ENCODE data around the gene PLCXD3. TPM values are rescaled to one million over a fixed set of nuclear protein-coding genes. Genes with fewer than 3 reads are reported as not detected.
A peak's percentile ranks its signal among the peaks of the same experiment; 100 is the strongest.
"Not testable (repeated sequence)": the region's sequence is repeated elsewhere in the genome, so short reads cannot be mapped to it uniquely, and the experiment has no call there.

Gene PLCXD3
- total RNA-seq, 1 experiment from 2014 or later = 0.04 TPM

DNA sequence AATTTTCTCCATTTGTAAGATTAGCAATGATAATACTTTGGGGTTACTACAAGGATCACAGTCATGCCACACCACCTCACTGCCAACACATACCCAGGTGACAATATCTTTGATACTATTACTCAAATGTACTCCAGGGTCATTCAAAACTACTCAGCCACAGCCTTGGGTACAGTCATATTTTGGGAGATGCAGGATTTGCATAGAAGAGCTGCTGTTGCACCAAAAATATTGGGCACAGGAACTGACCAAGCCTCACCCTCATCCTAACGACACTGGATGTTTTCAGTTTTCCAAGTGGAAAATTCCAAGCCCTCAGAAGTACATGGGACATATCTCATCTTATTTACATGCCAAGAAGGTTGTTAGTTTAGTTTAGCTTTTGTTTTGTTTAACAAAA is 176.2 kb downstream of the PLCXD3 start:
- H3K4me3 Mint-ChIP-seq = no peak overlapping the region
- no peaks in the 10 kb centered on the region for H3K36me3 Mint-ChIP-seq
- no peak for TF ChIP-seq GABPB1 (CRISPR knock-in tag; IDR thresholded peaks at IDR 0.05)
- TF ChIP-seq, protein P1, sequence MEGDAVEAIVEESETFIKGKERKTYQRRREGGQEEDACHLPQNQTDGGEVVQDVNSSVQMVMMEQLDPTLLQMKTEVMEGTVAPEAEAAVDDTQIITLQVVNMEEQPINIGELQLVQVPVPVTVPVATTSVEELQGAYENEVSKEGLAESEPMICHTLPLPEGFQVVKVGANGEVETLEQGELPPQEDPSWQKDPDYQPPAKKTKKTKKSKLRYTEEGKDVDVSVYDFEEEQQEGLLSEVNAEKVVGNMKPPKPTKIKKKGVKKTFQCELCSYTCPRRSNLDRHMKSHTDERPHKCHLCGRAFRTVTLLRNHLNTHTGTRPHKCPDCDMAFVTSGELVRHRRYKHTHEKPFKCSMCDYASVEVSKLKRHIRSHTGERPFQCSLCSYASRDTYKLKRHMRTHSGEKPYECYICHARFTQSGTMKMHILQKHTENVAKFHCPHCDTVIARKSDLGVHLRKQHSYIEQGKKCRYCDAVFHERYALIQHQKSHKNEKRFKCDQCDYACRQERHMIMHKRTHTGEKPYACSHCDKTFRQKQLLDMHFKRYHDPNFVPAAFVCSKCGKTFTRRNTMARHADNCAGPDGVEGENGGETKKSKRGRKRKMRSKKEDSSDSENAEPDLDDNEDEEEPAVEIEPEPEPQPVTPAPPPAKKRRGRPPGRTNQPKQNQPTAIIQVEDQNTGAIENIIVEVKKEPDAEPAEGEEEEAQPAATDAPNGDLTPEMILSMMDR (IDR thresholded peaks at IDR 0.05) = no peak
- TF ChIP-seq PRRX2 (CRISPR knock-in tag; IDR thresholded peaks at IDR 0.05) = no peak
- TF ChIP-seq, protein P2, sequence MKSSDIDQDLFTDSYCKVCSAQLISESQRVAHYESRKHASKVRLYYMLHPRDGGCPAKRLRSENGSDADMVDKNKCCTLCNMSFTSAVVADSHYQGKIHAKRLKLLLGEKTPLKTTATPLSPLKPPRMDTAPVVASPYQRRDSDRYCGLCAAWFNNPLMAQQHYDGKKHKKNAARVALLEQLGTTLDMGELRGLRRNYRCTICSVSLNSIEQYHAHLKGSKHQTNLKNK (CRISPR knock-in tag; IDR thresholded peaks at IDR 0.05) = no peak
- TF ChIP-seq, protein P3, sequence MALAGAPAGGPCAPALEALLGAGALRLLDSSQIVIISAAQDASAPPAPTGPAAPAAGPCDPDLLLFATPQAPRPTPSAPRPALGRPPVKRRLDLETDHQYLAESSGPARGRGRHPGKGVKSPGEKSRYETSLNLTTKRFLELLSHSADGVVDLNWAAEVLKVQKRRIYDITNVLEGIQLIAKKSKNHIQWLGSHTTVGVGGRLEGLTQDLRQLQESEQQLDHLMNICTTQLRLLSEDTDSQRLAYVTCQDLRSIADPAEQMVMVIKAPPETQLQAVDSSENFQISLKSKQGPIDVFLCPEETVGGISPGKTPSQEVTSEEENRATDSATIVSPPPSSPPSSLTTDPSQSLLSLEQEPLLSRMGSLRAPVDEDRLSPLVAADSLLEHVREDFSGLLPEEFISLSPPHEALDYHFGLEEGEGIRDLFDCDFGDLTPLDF (CRISPR knock-in tag; IDR thresholded peaks at IDR 0.05) = no peak
- TF ChIP-seq, protein P4, sequence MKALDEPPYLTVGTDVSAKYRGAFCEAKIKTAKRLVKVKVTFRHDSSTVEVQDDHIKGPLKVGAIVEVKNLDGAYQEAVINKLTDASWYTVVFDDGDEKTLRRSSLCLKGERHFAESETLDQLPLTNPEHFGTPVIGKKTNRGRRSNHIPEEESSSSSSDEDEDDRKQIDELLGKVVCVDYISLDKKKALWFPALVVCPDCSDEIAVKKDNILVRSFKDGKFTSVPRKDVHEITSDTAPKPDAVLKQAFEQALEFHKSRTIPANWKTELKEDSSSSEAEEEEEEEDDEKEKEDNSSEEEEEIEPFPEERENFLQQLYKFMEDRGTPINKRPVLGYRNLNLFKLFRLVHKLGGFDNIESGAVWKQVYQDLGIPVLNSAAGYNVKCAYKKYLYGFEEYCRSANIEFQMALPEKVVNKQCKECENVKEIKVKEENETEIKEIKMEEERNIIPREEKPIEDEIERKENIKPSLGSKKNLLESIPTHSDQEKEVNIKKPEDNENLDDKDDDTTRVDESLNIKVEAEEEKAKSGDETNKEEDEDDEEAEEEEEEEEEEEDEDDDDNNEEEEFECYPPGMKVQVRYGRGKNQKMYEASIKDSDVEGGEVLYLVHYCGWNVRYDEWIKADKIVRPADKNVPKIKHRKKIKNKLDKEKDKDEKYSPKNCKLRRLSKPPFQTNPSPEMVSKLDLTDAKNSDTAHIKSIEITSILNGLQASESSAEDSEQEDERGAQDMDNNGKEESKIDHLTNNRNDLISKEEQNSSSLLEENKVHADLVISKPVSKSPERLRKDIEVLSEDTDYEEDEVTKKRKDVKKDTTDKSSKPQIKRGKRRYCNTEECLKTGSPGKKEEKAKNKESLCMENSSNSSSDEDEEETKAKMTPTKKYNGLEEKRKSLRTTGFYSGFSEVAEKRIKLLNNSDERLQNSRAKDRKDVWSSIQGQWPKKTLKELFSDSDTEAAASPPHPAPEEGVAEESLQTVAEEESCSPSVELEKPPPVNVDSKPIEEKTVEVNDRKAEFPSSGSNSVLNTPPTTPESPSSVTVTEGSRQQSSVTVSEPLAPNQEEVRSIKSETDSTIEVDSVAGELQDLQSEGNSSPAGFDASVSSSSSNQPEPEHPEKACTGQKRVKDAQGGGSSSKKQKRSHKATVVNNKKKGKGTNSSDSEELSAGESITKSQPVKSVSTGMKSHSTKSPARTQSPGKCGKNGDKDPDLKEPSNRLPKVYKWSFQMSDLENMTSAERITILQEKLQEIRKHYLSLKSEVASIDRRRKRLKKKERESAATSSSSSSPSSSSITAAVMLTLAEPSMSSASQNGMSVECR (CRISPR knock-in tag; IDR thresholded peaks at IDR 0.05; ENCODE audit: borderline replicate concordance) = no peak
- no peak for TF ChIP-seq ZNF396 (CRISPR knock-in tag; IDR thresholded peaks at IDR 0.05; ENCODE audit: borderline replicate concordance)
- no peak for TF ChIP-seq MXD4 (CRISPR knock-in tag; IDR thresholded peaks at IDR 0.05; ENCODE audit: borderline replicate concordance)
- no peak for TF ChIP-seq ZBTB21 (CRISPR knock-in tag; IDR thresholded peaks at IDR 0.05; ENCODE audit: borderline replicate concordance)
- no peak for TF ChIP-seq TP53 (CRISPR knock-in tag; IDR thresholded peaks at IDR 0.05)
- TF ChIP-seq CREB1 (CRISPR knock-in tag; IDR thresholded peaks at IDR 0.05) = no peak
- TF ChIP-seq, protein P5, sequence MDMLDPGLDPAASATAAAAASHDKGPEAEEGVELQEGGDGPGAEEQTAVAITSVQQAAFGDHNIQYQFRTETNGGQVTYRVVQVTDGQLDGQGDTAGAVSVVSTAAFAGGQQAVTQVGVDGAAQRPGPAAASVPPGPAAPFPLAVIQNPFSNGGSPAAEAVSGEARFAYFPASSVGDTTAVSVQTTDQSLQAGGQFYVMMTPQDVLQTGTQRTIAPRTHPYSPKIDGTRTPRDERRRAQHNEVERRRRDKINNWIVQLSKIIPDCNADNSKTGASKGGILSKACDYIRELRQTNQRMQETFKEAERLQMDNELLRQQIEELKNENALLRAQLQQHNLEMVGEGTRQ (CRISPR knock-in tag; IDR thresholded peaks at IDR 0.05) = no peak
- TF ChIP-seq, protein P6, sequence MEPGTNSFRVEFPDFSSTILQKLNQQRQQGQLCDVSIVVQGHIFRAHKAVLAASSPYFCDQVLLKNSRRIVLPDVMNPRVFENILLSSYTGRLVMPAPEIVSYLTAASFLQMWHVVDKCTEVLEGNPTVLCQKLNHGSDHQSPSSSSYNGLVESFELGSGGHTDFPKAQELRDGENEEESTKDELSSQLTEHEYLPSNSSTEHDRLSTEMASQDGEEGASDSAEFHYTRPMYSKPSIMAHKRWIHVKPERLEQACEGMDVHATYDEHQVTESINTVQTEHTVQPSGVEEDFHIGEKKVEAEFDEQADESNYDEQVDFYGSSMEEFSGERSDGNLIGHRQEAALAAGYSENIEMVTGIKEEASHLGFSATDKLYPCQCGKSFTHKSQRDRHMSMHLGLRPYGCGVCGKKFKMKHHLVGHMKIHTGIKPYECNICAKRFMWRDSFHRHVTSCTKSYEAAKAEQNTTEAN (CRISPR knock-in tag; IDR thresholded peaks at IDR 0.05) = no peak
- no peak for TF ChIP-seq CBFB (CRISPR knock-in tag; IDR thresholded peaks at IDR 0.05; ENCODE audit: low read depth)
- ATAC-seq (no peak), DNase-seq (ENCODE audit: low spot score) (no peak)
- ChIA-PET CTCF (interaction anchor here (0.6 to 1.7 kb wide), 2 partner anchors 190 to 430 kb away, joined by 3 to 4 read pairs; no protein-coding TSS in a partner anchor), POLR2A (no interaction called here)
- no peaks in the 10 kb centered on the region for H3K9me3 Mint-ChIP-seq
- H3K27ac Mint-ChIP-seq = 0 out of 2 replicates have a peak overlapping the region, but pooled peaks have one; percentile 32
- peaks cover 18% of the 10 kb centered on the region for H3K4me1 Mint-ChIP-seq
- H3K27me3 Mint-ChIP-seq (ENCODE audit: low read depth) = no peaks in the 10 kb centered on the region

DNA sequence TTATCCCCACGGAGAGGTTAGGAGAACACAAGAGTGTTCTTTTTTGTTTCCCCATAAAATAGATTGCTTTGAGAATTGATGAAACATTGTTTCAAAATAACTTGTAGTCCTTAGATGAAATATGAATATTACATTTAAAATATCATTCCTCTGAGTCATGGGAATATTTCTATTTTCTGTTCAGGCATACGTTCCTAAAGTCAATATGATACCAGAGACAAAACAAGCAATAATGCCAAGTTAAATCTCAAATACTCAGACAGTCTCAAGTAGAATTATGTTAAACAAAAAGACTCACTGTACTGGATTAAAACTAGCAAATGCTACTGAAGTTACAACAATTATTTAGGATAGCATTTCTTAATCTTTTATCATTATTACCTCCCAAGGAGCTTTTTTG is 185.3 kb downstream of the PLCXD3 start:
- ChIA-PET POLR2A (no interaction called here), CTCF (no interaction called here)
- H3K4me3 Mint-ChIP-seq = no peak overlapping the region
- H3K4me1 Mint-ChIP-seq = peaks cover 3% of the 10 kb centered on the region
- no peak for ATAC-seq
- peaks cover 10% of the 10 kb centered on the region for H3K9me3 Mint-ChIP-seq
- no peaks in the 10 kb centered on the region for H3K27me3 Mint-ChIP-seq (ENCODE audit: low read depth)
- TF ChIP-seq, protein P7, sequence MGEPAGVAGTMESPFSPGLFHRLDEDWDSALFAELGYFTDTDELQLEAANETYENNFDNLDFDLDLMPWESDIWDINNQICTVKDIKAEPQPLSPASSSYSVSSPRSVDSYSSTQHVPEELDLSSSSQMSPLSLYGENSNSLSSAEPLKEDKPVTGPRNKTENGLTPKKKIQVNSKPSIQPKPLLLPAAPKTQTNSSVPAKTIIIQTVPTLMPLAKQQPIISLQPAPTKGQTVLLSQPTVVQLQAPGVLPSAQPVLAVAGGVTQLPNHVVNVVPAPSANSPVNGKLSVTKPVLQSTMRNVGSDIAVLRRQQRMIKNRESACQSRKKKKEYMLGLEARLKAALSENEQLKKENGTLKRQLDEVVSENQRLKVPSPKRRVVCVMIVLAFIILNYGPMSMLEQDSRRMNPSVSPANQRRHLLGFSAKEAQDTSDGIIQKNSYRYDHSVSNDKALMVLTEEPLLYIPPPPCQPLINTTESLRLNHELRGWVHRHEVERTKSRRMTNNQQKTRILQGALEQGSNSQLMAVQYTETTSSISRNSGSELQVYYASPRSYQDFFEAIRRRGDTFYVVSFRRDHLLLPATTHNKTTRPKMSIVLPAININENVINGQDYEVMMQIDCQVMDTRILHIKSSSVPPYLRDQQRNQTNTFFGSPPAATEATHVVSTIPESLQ (CRISPR knock-in tag; IDR thresholded peaks at IDR 0.05) = no peak
- no peak for TF ChIP-seq GRHL2 (CRISPR knock-in tag; IDR thresholded peaks at IDR 0.05; ENCODE audit: insufficient replicate concordance, severe bottlenecking)
- no peak for TF ChIP-seq KAT7 (CRISPR knock-in tag; IDR thresholded peaks at IDR 0.05; ENCODE audit: borderline replicate concordance)
- TF ChIP-seq, protein P8, sequence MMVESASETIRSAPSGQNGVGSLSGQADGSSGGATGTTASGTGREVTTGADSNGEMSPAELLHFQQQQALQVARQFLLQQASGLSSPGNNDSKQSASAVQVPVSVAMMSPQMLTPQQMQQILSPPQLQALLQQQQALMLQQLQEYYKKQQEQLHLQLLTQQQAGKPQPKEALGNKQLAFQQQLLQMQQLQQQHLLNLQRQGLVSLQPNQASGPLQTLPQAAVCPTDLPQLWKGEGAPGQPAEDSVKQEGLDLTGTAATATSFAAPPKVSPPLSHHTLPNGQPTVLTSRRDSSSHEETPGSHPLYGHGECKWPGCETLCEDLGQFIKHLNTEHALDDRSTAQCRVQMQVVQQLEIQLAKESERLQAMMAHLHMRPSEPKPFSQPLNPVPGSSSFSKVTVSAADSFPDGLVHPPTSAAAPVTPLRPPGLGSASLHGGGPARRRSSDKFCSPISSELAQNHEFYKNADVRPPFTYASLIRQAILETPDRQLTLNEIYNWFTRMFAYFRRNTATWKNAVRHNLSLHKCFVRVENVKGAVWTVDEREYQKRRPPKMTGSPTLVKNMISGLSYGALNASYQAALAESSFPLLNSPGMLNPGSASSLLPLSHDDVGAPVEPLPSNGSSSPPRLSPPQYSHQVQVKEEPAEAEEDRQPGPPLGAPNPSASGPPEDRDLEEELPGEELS (CRISPR knock-in tag; IDR thresholded peaks at IDR 0.05) = no peak
- no peak for TF ChIP-seq ZNF219 (CRISPR knock-in tag; IDR thresholded peaks at IDR 0.05; ENCODE audit: borderline replicate concordance)
- H3K36me3 Mint-ChIP-seq = no peaks in the 10 kb centered on the region
- DNase-seq (ENCODE audit: low spot score) = no peak
- H3K27ac Mint-ChIP-seq = no peak overlapping the region

DNA sequence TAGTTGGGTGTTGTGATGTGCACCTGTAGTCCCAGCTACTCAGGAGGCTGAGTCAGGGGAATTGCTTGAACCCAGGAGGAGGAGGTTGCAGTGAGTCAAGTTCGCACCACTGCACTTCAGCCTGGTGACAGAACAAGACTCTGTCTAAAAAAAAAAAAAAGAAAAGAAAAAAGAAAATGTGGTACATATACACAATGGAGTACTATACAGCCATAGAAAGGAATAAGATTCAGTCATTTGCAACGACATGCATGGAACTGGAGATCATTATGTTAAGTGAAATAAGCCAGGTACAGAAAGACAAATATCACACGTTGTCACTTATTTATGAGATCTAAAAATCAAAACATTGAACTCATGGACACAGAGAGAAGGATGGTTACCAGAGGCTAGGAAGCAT is 187.6 kb downstream of the PLCXD3 start:
- POLR2A ChIA-PET; DNase-seq (ENCODE audit: low spot score); ATAC-seq; H3K27ac Mint-ChIP-seq; H3K4me1 Mint-ChIP-seq; H3K9me3 Mint-ChIP-seq; H3K36me3 Mint-ChIP-seq; H3K27me3 Mint-ChIP-seq (ENCODE audit: low read depth); H3K4me3 Mint-ChIP-seq; CTCF ChIA-PET: not testable (repeated sequence)

Measured in WTC11 (cell line).